GM19240 (cell line): ENCODE results near the gene DACT1.

Source experiments
- DNase-seq: peaks from one replicate; pipeline ENCODE4 v3.0.0; 2011; ENCODE audit warnings: low spot score; ENCODE audit not compliant: insufficient read length

Gene DACT1

DNA sequence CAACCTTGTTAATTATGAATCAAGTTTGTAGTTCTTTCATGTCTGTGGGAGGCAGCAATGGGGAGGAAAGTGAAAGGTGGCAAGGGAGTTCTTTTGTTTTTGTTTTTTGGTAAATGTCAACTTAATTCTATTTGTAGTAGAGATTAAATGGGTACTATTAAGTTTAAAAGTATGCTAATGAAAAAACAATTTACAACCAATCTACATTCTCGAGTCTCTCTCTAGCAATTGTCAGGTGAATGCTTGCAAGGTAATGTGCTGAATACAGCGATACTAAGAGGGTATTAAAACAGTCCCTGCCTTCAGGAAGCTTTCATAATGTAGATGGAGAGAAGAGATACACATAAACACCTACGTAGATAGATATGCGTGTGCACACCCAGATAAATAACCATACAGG lies 1.6 kb upstream of the DACT1 start:
- no peak for DNase-seq

DNA sequence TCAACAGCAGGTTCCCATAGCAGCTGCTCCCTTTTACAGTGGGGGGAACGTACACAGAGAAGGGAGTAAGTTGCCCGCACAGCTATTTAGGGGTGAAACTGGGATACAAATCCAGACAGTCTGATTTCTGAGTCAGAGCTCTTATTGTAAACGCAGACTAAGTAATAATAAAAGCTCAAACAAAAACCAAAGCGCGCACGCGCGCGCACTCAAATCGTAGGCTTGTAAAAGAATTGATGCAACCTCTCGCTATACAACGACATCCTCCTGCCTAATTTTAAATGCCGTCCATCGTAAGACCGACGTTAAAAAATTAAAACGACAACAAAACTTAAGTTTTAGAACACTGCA lies 747 bp upstream of the DACT1 start:
- no peak for DNase-seq

- no peak for DNase-seq
Measured at GRCh38 chr14:58638231-58639197, 752 bp downstream of the DACT1 start.

DNA sequence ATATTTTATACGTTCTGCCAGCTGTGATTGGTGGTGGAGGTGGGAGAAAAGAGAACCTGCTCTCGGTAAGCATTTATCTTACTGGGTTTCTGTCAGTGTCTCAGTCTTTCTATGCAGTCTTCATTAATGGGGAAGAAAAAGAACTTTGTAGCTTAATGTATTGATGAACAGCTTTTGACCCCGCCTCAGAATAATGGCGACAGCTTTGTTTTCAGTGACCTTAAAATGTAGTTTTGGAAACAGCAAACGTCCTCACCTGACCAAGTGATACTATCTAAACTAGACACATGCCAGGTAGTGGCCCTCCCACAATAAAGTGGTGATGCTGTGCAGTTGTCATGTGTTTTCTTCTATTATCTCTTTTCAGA lies 1.4 kb downstream of the DACT1 start:
- no peak for DNase-seq

DNA sequence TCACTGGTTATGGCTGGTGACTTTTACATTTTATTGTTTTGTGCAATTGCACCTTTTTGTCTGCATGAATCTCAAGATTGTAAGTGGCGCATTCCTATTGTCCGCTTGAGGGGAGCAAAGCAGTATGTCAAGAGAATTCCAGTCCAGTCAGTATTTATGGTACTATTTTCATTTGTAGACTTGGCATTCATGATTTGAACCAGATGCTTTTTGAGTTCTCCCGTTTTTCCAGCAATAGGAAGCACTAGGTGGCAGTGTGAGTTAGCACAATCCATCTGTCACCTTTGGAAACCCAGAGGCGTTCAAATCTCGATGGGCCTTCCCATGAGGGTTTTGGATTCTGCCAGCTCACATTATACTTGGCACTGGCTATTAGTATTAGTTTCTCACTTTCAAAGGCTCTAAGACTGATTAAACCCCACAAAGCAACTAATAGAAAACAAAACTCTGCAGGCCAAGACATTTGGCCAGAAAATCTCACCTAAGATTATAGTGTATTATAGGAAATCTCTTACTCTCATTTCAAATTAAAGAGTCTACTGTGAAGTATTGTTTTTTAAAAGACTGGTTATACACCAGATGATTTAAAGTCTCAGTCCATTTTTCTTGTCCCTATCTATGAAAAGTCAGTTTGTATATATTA lies 2.2 kb downstream of the DACT1 start:
- no peak for DNase-seq

DNA sequence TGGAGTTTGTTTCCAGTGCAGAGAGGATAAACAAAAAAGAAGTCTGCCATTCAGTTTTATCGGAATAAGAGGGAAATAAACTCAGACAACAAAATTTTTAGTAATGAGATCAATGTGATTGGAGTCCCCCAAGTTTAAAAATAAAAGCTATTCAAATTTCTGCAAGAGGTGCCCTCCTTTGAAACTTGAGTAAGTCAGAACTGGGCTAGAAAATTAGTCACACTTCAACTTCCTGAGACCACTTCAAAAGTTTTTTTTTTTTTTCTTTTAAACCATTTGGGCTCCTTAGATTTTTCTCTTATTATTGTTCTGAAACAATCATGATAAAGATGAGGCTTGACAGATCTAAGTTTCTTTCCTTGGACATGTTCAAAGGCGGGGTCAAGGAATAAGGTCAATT lies 3.2 kb downstream of the DACT1 start:
- DNase-seq = no peak

- no peak for DNase-seq
Measured at GRCh38 chr14:58641509-58641908, 3.7 kb downstream of the DACT1 start.

- no peak for DNase-seq
Measured at GRCh38 chr14:58643366-58643765, 5.6 kb downstream of the DACT1 start.

DNA sequence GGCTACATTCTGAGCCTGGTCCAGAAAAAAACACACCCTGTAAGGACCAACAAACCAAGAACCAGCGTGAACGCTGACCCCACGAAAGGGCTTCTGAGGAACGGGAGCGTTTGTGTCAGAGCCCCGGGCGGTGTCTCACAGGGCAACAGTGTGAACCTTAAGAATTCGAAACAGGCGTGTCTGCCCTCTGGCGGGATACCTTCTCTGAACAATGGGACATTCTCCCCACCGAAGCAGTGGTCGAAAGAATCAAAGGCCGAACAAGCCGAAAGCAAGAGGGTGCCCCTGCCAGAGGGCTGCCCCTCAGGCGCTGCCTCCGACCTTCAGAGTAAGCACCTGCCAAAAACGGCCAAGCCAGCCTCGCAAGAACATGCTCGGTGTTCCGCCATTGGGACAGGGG lies 7.9 kb downstream of the DACT1 start:
- no peak for DNase-seq

- DNase-seq = no peak
Measured at GRCh38 chr14:58646479-58646878, 8.7 kb downstream of the DACT1 start.

DNA sequence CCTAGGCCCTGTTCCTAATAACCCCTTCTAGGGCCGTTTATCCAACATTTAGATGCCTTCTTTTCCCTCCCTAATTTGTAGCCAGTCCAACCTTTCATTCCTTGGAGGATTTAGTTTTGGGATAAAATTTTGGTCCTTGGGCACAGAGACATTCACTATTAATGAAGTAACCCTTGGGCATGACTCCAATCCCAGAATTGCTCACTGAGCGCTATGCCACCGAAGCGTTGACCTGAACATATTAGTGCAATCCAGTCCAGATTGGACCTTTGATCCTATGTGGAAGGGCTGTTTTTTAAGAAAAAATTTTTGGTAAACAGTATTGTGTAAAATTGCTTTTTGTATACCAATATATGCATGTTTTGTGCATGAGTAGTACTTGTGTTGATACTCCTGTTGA lies 10.0 kb downstream of the DACT1 start:
- no peak for DNase-seq

DNA sequence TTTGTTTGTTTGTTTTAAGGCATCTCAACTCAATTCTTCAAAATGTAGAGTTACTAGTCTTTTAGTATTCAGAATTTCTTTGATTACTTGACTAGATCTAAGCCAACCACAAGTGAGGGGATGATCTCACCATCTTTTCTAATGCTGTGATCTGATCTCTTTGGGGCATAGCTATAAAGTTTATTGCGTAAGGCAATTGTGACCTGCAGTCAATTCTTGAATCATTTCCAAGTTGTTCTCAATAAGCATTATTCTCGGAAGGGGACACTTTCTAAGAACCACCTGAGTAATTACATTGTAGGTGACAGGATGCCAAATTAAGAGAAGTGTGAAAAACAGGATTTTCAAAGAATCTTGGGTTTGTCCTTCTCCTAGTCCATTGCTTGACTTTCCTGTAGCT lies 13.1 kb downstream of the DACT1 start:
- no peak for DNase-seq

GRCh38 chr14:58656671-58657411 lies 19.1 kb downstream of the DACT1 start:
- no peak for DNase-seq

DNA sequence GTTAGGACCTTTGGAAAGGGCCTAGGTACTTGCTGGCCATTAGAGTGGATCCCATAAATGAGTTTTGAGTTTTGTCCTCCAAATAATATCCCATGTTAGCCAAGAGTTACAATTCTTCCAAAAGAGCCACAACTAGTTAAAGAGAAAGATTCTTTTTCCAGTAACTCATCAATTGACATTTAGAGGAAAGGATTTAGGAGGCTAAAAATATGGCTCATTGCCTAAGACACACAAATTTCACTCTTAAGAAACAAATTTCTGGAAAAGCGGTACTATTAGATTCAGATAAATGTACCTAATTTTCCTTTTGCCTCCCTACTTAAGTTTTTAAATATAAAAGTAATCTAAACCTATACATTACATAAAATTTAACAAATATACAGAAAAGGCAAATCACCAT lies 21.3 kb downstream of the DACT1 start:
- no peak for DNase-seq

DNA sequence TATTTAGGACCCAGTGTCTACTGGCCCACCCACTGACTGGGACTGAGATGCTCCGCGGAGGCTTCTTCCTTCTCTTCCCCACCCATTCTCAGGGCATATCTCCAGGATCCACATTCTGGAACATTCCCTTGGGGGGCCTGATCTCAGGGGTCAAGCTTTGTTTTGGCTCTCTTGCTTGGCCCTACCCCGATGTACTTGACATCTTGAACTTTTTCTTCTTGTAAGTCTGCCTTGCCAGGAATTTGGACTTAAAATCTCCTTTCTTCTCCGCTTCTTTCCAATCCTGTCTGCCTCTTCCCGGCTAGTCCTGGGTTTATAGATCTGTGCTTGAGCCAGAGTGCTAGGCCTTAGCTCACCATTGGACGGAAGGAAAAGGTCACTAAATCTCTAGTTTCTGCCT lies 22.1 kb downstream of the DACT1 start:
- no peak for DNase-seq

DNA sequence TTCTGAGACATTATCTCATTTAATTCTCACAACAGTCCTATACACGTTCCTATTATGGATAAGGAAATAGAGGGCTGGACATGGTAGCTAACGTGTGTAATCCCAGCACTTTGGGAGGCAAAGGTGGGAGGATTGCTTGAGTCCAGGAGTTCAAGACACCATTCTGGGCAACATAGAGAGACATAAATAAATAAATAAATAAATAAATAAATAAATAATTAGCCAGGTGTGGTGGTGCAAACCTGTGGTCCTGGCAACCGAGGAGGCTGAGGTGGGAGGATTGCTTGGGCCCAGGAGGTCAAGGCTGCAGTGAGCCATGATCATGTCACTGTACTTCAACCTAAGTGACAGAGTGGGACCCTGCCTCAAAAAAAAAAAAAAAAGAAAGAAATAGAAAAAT lies 22.6 kb downstream of the DACT1 start:
- no peak for DNase-seq

- no peak for DNase-seq
Measured at GRCh38 chr14:58662018-58662417, 24.3 kb downstream of the DACT1 start.

- no peak for DNase-seq
Measured at GRCh38 chr14:58662759-58663158, 25.0 kb downstream of the DACT1 start.

DNA sequence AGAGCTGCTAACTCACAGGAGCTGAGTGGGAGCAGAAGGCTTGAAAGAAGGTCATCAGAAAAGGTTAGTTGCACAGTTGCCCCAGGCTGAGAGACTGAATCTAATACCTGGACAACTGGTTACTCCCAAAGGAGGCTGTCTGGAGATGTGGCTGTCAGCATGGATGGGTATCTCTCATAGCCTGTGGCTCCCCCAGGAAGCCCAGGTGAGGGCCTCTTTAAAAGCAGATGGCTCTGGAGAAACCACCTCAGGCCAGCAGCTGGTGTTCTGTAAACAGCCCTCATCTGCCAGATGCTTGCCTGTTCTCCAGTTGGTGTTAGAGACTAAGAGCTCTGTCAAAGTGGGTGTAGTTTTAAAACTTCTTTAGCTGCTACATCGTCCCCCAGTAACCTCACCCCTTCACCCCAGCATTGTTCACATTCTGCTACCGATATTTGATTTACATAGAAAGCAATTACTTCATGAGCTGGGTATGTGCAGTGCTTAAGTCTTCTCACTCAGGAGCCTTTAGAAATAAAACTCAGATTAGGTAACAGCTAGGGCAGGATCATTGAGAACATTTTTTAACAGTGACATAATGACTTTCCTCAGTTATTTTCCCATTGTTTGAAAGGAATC lies 25.8 kb downstream of the DACT1 start:
- DNase-seq = no peak

DNA sequence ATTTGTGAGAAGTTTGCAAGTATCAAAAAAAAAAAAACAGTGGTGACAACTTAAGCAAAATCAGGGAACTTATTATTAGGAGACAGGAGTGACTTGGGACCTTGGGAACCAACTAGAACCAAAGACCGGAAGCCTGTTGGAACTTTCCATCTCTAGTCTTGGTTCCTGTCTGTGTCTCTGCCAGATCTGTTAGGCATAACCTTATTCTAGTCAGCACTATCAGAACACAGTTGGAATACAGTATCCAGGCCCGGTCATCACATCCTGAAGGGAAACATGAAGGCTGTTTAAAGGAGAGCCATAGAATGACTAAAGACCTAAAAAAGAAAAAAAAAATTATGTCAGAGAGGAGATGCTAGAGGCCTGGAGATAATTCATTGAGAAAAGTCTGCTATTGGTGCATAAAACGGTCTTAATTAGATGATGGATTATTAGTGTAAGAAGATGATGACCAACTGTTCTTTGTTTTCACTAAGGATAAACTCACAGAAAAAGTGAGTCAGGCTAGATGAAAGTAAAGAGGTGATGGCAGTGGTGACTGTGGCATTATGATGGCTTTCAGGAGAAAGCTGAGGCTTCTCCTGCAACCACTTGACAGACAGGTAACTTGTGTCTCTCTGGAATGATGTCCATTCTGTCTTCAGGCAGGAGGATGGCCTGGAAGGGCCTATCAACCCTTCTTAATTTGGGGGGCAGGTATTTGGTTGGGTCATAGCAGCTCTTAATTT lies 28.2 kb downstream of the DACT1 start:
- no peak for DNase-seq

DNA sequence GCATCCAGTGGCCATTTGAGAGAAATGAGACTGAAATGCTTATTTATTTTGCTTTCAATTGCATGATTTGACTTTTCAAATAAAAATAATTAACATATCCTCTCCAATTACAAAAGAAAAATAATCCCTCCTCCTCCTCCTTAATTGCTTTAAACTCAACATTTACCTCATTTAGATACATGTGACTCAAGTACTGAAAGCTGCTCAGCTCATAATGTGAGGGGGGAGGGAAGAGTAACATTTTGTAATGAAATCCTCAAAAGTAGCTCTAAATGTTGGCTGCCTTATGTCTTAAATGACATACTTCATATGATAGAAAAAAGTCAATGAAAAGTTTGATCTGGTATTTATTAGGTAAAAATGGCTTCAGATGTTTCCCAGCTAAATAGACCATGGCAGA lies 29.0 kb downstream of the DACT1 start:
- DNase-seq = no peak
